ENCODE measurements around the gene FAM151A. TPM values are rescaled to one million over a fixed set of nuclear protein-coding genes. Genes with fewer than 3 reads are reported as not detected.

The FAM151A gene
- total and polyA plus RNA-seq, 2 donors (not counting 3 experiments of a cell fraction or from before 2014, with no cell fraction given): not detected

DNA sequence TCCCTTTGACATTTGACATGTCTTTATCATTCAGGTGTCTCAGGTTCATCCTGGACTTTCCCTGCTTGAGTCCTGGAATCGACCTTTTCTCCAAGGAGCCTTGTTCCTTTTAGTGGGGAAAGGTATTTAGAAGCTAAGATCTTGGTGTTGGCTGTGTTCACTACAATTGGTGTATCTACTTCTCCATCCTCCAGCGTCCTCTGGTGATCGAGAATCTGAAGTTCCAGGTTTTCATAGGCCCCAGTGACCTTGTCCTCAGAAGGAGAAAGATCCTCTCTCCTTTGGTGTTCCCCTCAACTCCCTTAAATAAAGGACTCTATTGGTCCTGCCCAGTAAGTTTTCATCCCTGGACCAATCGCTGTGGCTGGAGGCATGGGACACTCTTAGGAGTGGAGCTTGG, 40.4 kb upstream of the FAM151A start:
- Histone ChIP-seq H3K9me1 (replicated peaks; ENCODE audit: control insufficient read depth, extremely low read depth, insufficient read depth, low read length) (no peaks in the 10 kb centered on the region), H3K9ac (replicated peaks; ENCODE audit: extremely low read depth, insufficient read depth, low read length) (no peak overlapping the region), H3K27me3 (ENCODE audit: control insufficient read depth in 2 of 2, insufficient read depth in 2 of 2, low read length in 2 of 2) (no peaks in the 10 kb centered on the region), H2AFZ (ENCODE audit: low read depth, low read length) (no peak overlapping the region), H3K4me1 (ENCODE audit: control insufficient read depth, extremely low read depth, insufficient read depth, low read length) (no peaks in the 10 kb centered on the region), H3K9me3 (replicated peaks; ENCODE audit: control insufficient read depth, insufficient read depth, low read length) (no peaks in the 10 kb centered on the region), H3K79me2 (ENCODE audit: control insufficient read depth, insufficient read depth, low read length) (no peaks in the 10 kb centered on the region), H3K27ac (ENCODE audit: insufficient read depth, low read depth, low read length) (no peak overlapping the region), H4K20me1 (replicated peaks; ENCODE audit: control insufficient read depth, extremely low read depth, insufficient read depth, low read length) (no peaks in the 10 kb centered on the region), H3K4me2 (ENCODE audit: insufficient read depth, low read length) (no peak overlapping the region), H3K4me3 (replicated peaks in 1 of 3; ENCODE audit: insufficient read depth in 1 of 3, low read depth in 1 of 3, low read length in 3 of 3) (no peak overlapping the region), H3K36me3 (ENCODE audit: control insufficient read depth in 2 of 2, extremely low read depth in 1 of 2, insufficient read depth in 2 of 2, low read length in 2 of 2) (no peaks in the 10 kb centered on the region)
- FAIRE-seq (no peak), DNase-seq (ENCODE audit: low read depth, low spot score) (no peak)
- CTCF ChIA-PET: interaction anchor here (0.8 to 2.2 kb wide), 3 partner anchors 9 to 175 kb away, joined by 3 to 5 read pairs (median 3); no protein-coding TSS in a partner anchor
- POLR2A ChIA-PET: no interaction called here
- TF ChIP-seq, protein P1, sequence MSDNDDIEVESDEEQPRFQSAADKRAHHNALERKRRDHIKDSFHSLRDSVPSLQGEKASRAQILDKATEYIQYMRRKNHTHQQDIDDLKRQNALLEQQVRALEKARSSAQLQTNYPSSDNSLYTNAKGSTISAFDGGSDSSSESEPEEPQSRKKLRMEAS (IDR thresholded peaks at IDR 0.05; ENCODE audit: insufficient read depth, insufficient read length): no peak
- intact Hi-C loops (cut with micrococcal nuclease) (no loop called here), dilution Hi-C loops (cut with MboI; ENCODE audit: extremely low pct_ligation_motif_present, low sequenced_read_pairs) (no loop called here)
- BruUV-seq (replicated peaks): no TSS peak

- DNase-seq (ENCODE audit: low read depth, low spot score): no peak
- Histone ChIP-seq H3K27ac (ENCODE audit: insufficient read depth, low read depth, low read length) (no peak overlapping the region), H3K4me2 (ENCODE audit: insufficient read depth, low read length) (no peak overlapping the region), H4K20me1 (replicated peaks; ENCODE audit: control insufficient read depth, extremely low read depth, insufficient read depth, low read length) (no peaks in the 10 kb centered on the region), H3K4me1 (ENCODE audit: control insufficient read depth, extremely low read depth, insufficient read depth, low read length) (no peaks in the 10 kb centered on the region), H3K9me1 (replicated peaks; ENCODE audit: control insufficient read depth, extremely low read depth, insufficient read depth, low read length) (no peaks in the 10 kb centered on the region), H3K27me3 (ENCODE audit: control insufficient read depth in 2 of 2, insufficient read depth in 2 of 2, low read length in 2 of 2) (no peaks in the 10 kb centered on the region), H3K36me3 (ENCODE audit: control insufficient read depth in 2 of 2, extremely low read depth in 1 of 2, insufficient read depth in 2 of 2, low read length in 2 of 2) (no peaks in the 10 kb centered on the region), H3K79me2 (ENCODE audit: control insufficient read depth, insufficient read depth, low read length) (no peaks in the 10 kb centered on the region), H3K4me3 (replicated peaks in 1 of 3; ENCODE audit: insufficient read depth in 1 of 3, low read depth in 1 of 3, low read length in 3 of 3) (no peak overlapping the region), H2AFZ (ENCODE audit: low read depth, low read length) (no peak overlapping the region), H3K9me3 (replicated peaks; ENCODE audit: control insufficient read depth, insufficient read depth, low read length) (no peaks in the 10 kb centered on the region), H3K9ac (replicated peaks; ENCODE audit: extremely low read depth, insufficient read depth, low read length) (no peak overlapping the region)
- TF ChIP-seq CTCF (IDR thresholded peaks at IDR 0.05; ENCODE audit: extremely low read depth in 1 of 2, insufficient read depth in 1 of 2, low read depth in 1 of 2, low read length in 2 of 2): no peak
- no peak for TF ChIP-seq MYC (IDR thresholded peaks at IDR 0.05; ENCODE audit: low read depth, low read length)
- TF ChIP-seq POLR2AphosphoS5 (IDR thresholded peaks at IDR 0.05; ENCODE audit: insufficient read depth, low read depth, low read length): no peak
- no peak for TF ChIP-seq GATA2 (IDR thresholded peaks at IDR 0.05; ENCODE audit: insufficient read depth, insufficient read length, low read depth, low read length)
- TF ChIP-seq FOS (IDR thresholded peaks at IDR 0.05; ENCODE audit: borderline replicate concordance, insufficient read depth, low read length): no peak
- TF ChIP-seq, protein P1 (IDR thresholded peaks at IDR 0.05; ENCODE audit: insufficient read depth, insufficient read length): no peak
- TF ChIP-seq JUN (IDR thresholded peaks at IDR 0.05; ENCODE audit: borderline replicate concordance, insufficient read depth, insufficient read length, low read depth): no peak
- TF ChIP-seq EZH2 (IDR thresholded peaks at IDR 0.05; ENCODE audit: borderline replicate concordance, low read depth, low read length, severe bottlenecking): no peak
- TF ChIP-seq POLR2A (IDR thresholded peaks at IDR 0.05; ENCODE audit: low read depth, low read length): no peak
- CTCF ChIA-PET: interaction anchor here (1.0 to 1.7 kb wide), 2 partner anchors 14 to 152 kb away, joined by 3 to 6 read pairs; no protein-coding TSS in a partner anchor
- dilution Hi-C loops (cut with MboI; ENCODE audit: extremely low pct_ligation_motif_present, low sequenced_read_pairs) (no loop called here), intact Hi-C loops (cut with micrococcal nuclease) (no loop called here)
- POLR2A ChIA-PET: no interaction called here
- FAIRE-seq: no peak
- BruUV-seq (replicated peaks): no TSS peak
Measured at GRCh38 chr1:54658164-54658913, 35.0 kb upstream of the FAM151A start.

Data from endothelial cell of umbilical vein (primary cell).